Measurements from ENCODE around the gene HSPA1A. TPM values are rescaled to one million over a fixed set of nuclear protein-coding genes. Genes with fewer than 3 reads are reported as not detected.
A peak's percentile ranks its signal among the peaks of the same experiment; 100 is the strongest.
"Not testable (repeated sequence)": the region's sequence is repeated elsewhere in the genome, so short reads cannot be mapped to it uniquely, and the experiment has no call there.

HSPA1A gene
- total RNA-seq, 1 experiment from 2014 or later: 57.2 TPM

- H3K4me1 Mint-ChIP-seq: no peaks in the 10 kb centered on the region
- peaks cover 9% of the 10 kb centered on the region; the same call in 1 of the 2 replicates for H3K27me3 Mint-ChIP-seq (ENCODE audit: low read depth)
- ATAC-seq (no peak), DNase-seq (ENCODE audit: low spot score) (no peak)
- no peak for TF ChIP-seq OVOL2 (CRISPR knock-in tag; IDR thresholded peaks at IDR 0.05; ENCODE audit: borderline replicate concordance)
- no peak for TF ChIP-seq E2F5 (CRISPR knock-in tag; IDR thresholded peaks at IDR 0.05)
- no peak for TF ChIP-seq ZNF416 (CRISPR knock-in tag; IDR thresholded peaks at IDR 0.05)
- no peak for TF ChIP-seq ZNF317 (CRISPR knock-in tag; IDR thresholded peaks at IDR 0.05; ENCODE audit: borderline replicate concordance, low read depth)
- no peak for TF ChIP-seq FOXK1 (CRISPR knock-in tag; IDR thresholded peaks at IDR 0.05)
- no peak for TF ChIP-seq ZNF219 (CRISPR knock-in tag; IDR thresholded peaks at IDR 0.05; ENCODE audit: borderline replicate concordance)
- TF ChIP-seq KAT7 (CRISPR knock-in tag; IDR thresholded peaks at IDR 0.05; ENCODE audit: borderline replicate concordance): no peak
- TF ChIP-seq, protein P1, sequence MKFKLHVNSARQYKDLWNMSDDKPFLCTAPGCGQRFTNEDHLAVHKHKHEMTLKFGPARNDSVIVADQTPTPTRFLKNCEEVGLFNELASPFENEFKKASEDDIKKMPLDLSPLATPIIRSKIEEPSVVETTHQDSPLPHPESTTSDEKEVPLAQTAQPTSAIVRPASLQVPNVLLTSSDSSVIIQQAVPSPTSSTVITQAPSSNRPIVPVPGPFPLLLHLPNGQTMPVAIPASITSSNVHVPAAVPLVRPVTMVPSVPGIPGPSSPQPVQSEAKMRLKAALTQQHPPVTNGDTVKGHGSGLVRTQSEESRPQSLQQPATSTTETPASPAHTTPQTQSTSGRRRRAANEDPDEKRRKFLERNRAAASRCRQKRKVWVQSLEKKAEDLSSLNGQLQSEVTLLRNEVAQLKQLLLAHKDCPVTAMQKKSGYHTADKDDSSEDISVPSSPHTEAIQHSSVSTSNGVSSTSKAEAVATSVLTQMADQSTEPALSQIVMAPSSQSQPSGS (CRISPR knock-in tag; IDR thresholded peaks at IDR 0.05; ENCODE audit: borderline replicate concordance, low read depth): no peak
- peaks cover 14% of the 10 kb centered on the region for H3K9me3 Mint-ChIP-seq
- ChIA-PET CTCF (interaction anchor here (1.1 kb wide), 1 partner anchor 78 kb away, joined by 3 read pairs; no protein-coding TSS in a partner anchor), POLR2A (no interaction called here)
- peaks cover 13% of the 10 kb centered on the region for H3K36me3 Mint-ChIP-seq
- no peak overlapping the region for H3K4me3 Mint-ChIP-seq
- no peak overlapping the region for H3K27ac Mint-ChIP-seq
Observed at GRCh38 chr6:31851485-31851832, 36.1 kb downstream of the HSPA1A start.

DNA sequence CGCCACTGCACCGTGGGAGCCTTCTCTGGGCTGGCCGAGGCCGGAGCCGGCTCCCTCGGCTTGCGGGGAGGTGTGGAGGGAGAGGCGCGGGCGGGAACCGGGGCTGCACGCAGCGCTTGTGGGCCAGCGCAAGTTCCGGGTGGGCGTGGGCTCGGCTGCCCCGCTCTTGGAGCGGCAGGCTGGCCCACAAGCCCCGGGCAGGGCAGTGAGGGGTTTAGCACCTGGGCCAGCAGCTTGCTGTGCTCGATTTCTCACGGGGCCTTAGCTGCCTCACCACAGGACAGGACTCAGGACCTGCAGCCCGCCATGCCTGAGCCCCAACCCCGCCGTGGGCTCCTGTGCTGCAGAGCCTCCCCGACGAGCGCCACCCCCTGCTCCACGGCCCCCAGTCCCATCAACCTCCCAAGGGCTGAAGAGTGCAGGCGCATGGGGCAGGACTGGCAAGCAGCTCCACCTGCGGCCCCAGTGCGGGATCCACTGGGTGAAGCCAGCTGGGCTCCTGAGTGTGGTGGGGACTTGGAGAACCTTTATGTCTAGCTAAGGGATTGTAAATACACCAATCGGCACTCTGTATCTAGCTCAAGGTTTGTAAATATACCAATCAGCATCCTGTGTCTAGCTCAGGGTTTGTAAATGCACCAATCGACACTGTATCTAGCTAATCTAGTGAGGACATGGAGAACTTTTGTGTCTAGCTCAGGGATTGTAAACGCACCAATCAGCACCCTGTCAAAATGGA is 36.8 kb downstream of the HSPA1A start:
- CTCF ChIA-PET: interaction anchor here (0.6 to 1.1 kb wide), 5 partner anchors 35 to 86 kb away, joined by 3 to 5 read pairs (median 3); no protein-coding TSS in a partner anchor
- H3K27me3 Mint-ChIP-seq (ENCODE audit: low read depth); H3K4me3 Mint-ChIP-seq; H3K27ac Mint-ChIP-seq; POLR2A ChIA-PET; H3K4me1 Mint-ChIP-seq: not testable (repeated sequence)
- peaks cover 16% of the 10 kb centered on the region for H3K36me3 Mint-ChIP-seq
- DNase-seq (ENCODE audit: low spot score) (peak; percentile 24), ATAC-seq (peak; percentile 39; the same call in 1 of the 2 replicates)
- peaks cover 14% of the 10 kb centered on the region for H3K9me3 Mint-ChIP-seq

DNA sequence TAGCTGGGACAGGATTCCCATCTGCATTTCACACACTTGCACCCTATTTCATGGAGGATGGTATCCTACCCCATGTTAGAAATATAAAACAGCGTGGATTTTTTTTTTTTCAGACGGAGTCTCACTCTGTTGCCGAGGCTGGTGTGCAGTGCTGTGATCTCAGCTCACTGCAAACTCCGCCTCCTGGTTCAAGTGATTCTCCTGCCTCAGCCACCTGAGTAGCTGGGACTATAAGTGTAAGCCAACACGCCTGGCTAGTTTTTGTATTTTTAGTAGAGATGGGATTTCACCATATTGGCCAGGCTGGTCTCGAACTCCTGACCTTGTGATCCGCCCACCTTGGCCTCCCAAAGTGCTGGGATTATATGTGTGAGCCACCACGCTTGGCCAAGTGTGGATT is 42.4 kb downstream of the HSPA1A start:
- H3K27ac Mint-ChIP-seq: peak overlapping the region; percentile 61; the same call in 1 of the 2 replicates
- POLR2A ChIA-PET; H3K27me3 Mint-ChIP-seq (ENCODE audit: low read depth); DNase-seq (ENCODE audit: low spot score); H3K4me1 Mint-ChIP-seq; H3K4me3 Mint-ChIP-seq; ATAC-seq; H3K9me3 Mint-ChIP-seq: not testable (repeated sequence)
- peaks cover 29% of the 10 kb centered on the region for H3K36me3 Mint-ChIP-seq
- CTCF ChIA-PET: interaction anchor here (1.2 to 1.6 kb wide), 2 partner anchors 51 to 88 kb away, joined by 3 to 4 read pairs; partner anchors contain the start of gene LSM2

DNA sequence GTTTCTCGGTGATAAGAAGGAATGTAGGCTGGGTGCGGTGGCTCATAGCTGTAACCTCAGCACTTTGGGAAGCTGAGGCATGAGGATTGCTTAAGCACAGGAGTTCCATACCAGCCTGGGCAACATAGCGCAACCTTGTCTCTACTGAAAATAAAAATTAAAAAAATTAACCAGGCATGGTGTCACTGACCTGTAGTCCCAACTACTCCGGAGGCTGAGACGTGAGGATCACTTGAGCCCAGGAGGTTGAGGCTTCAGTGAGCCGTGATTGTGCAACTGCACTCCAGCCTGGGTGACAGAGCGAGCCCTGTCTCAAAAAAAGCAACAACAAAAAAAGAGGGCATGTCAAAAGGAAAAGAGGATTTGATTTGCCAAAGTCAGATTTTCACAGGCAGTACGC is 43.4 kb downstream of the HSPA1A start:
- TF ChIP-seq NR3C1 (CRISPR knock-in tag; conservative IDR thresholded peaks at IDR 0.05; ENCODE audit: low read depth) (no peak), RORB (CRISPR knock-in tag; IDR thresholded peaks at IDR 0.05) (no peak), TEAD4 (CRISPR knock-in tag; IDR thresholded peaks at IDR 0.05) (no peak)
- Mint-ChIP-seq H3K36me3 (peaks cover 26% of the 10 kb centered on the region), H3K27me3 (ENCODE audit: low read depth) (peaks cover 5% of the 10 kb centered on the region; the same call in 1 of the 2 replicates), H3K27ac (no peak overlapping the region), H3K4me1 (peaks cover 10% of the 10 kb centered on the region), H3K4me3 (no peak overlapping the region), H3K9me3 (peaks cover 7% of the 10 kb centered on the region; the same call in 1 of the 2 replicates)
- CTCF ChIA-PET: no interaction called here
- DNase-seq (ENCODE audit: low spot score) (no peak), ATAC-seq (no peak)
- POLR2A ChIA-PET: no interaction called here

GRCh38 chr6:31859923-31860322 is 44.6 kb downstream of the HSPA1A start:
- no peak overlapping the region for H3K27ac Mint-ChIP-seq
- DNase-seq (ENCODE audit: low spot score): no peak
- TF ChIP-seq, protein P2, sequence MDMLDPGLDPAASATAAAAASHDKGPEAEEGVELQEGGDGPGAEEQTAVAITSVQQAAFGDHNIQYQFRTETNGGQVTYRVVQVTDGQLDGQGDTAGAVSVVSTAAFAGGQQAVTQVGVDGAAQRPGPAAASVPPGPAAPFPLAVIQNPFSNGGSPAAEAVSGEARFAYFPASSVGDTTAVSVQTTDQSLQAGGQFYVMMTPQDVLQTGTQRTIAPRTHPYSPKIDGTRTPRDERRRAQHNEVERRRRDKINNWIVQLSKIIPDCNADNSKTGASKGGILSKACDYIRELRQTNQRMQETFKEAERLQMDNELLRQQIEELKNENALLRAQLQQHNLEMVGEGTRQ (CRISPR knock-in tag; IDR thresholded peaks at IDR 0.05): no peak
- TF ChIP-seq ATF3 (CRISPR knock-in tag; conservative IDR thresholded peaks at IDR 0.05) (no peak), FOXK1 (CRISPR knock-in tag; IDR thresholded peaks at IDR 0.05) (no peak), ZNF263 (CRISPR knock-in tag; IDR thresholded peaks at IDR 0.05; ENCODE audit: low read depth) (no peak), NFYB (CRISPR knock-in tag; conservative IDR thresholded peaks at IDR 0.05; ENCODE audit: low read depth) (no peak), JUN (CRISPR knock-in tag; IDR thresholded peaks at IDR 0.05) (no peak), IRF1 (CRISPR knock-in tag; IDR thresholded peaks at IDR 0.05) (no peak), MYBL2 (CRISPR knock-in tag; IDR thresholded peaks at IDR 0.05) (no peak), SMAD4 (CRISPR knock-in tag; IDR thresholded peaks at IDR 0.05) (no peak), IRF2 (CRISPR knock-in tag; IDR thresholded peaks at IDR 0.05; ENCODE audit: borderline replicate concordance, low read depth) (no peak), CREB1 (CRISPR knock-in tag; IDR thresholded peaks at IDR 0.05) (no peak), ATF1 (CRISPR knock-in tag; IDR thresholded peaks at IDR 0.05) (no peak)

More at GRCh38 chr6:31859923-31860322, 44.6 kb downstream of the HSPA1A start:
- peaks cover 26% of the 10 kb centered on the region for H3K36me3 Mint-ChIP-seq
- POLR2A ChIA-PET: no interaction called here
- ATAC-seq: no peak
- CTCF ChIA-PET: no interaction called here
- no peak overlapping the region for H3K4me3 Mint-ChIP-seq
- peaks cover 5% of the 10 kb centered on the region; the same call in 1 of the 2 replicates for H3K27me3 Mint-ChIP-seq (ENCODE audit: low read depth)
- H3K9me3 Mint-ChIP-seq: peaks cover 7% of the 10 kb centered on the region; the same call in 1 of the 2 replicates
- H3K4me1 Mint-ChIP-seq: peaks cover 15% of the 10 kb centered on the region

All from WTC11 (cell line).